Smooth muscle cell (in vitro differentiated cells): ENCODE data around the gene STAU1. TPM values are rescaled to one million over a fixed set of nuclear protein-coding genes. Genes with fewer than 3 reads are reported as not detected.

ENCODE experiments used
- DNase-seq: peaks from one replicate; lab custom pipeline; 2025; ENCODE audit not compliant: unreplicated experiment; lab: John Stamatoyannopoulos, UW
- H2AFZ ChIP-seq: fragments of 200-600 bp; sonication (generic); 2 replicates; pipeline ENCODE4 v1.6.0; 2016; ENCODE audit warnings: antibody characterized with exemption, low read depth, mild to moderate bottlenecking
- H3F3A ChIP-seq: fragments of 200-600 bp; sonication (generic); 2 replicates; pipeline ENCODE4 v1.6.0; 2017; ENCODE audit warnings: antibody characterized with exemption, low read depth
- H3K27ac ChIP-seq: fragments of 200-600 bp; sonication (generic); 2 replicates; pipeline ENCODE4 v1.5.1; 2016; ENCODE audit warnings: low read depth, mild to moderate bottlenecking
- H3K27me3 ChIP-seq: fragments of 200-600 bp; sonication (generic); 2 replicates; pipeline ENCODE4 v1.6.1; 2016; ENCODE audit warnings: low read depth, mild to moderate bottlenecking
- H3K36me3 ChIP-seq: fragments of 200-600 bp; sonication (generic); 2 replicates; pipeline ENCODE4 v1.5.1; 2016; ENCODE audit warnings: low read depth
- H3K4me1 ChIP-seq: fragments of 200-600 bp; sonication (generic); 2 replicates; pipeline ENCODE4 v1.5.1; 2016; ENCODE audit warnings: low read depth
- H3K4me2 ChIP-seq: fragments of 200-600 bp; sonication (generic); 2 replicates; pipeline ENCODE4 v1.6.0; 2016; ENCODE audit warnings: mild to moderate bottlenecking
- H3K4me3 ChIP-seq: fragments of 200-600 bp; sonication (generic); 2 replicates; pipeline ENCODE4 v1.5.1; 2016; ENCODE audit warnings: mild to moderate bottlenecking
- H3K79me2 ChIP-seq: fragments of 200-600 bp; sonication (generic); 2 replicates; pipeline ENCODE4 v1.6.0; 2016; ENCODE audit warnings: low read depth, mild to moderate bottlenecking
- H3K9ac ChIP-seq: fragments of 200-600 bp; sonication (generic); 2 replicates; pipeline ENCODE4 v1.6.0; 2016; ENCODE audit warnings: low read depth
- H3K9me3 ChIP-seq: fragments of 200-600 bp; sonication (generic); replicated peaks from 2 replicates; pipeline ENCODE4 v1.5.1; 2016; ENCODE audit warnings: low read depth
- H4K20me1 ChIP-seq: fragments of 200-600 bp; sonication (generic); 2 replicates; pipeline ENCODE4 v1.6.0; 2016; ENCODE audit warnings: low read depth
- CTCF ChIP-seq: fragments of 200-600 bp; sonication (generic); IDR thresholded peaks from 2 replicates; pipeline ENCODE4 v1.5.1; 2017; ENCODE audit warnings: borderline replicate concordance, mild to moderate bottlenecking, antibody characterized with exemption; ENCODE audit not compliant: insufficient read depth, poor library complexity, severe bottlenecking
- WGBS: methylation state at CpG from one replicate; pipeline ENCODE4 v1.1.7; 2016; ENCODE audit warnings: low lambda C conversion rate; 5-methylcytosine and 5-hydroxymethylcytosine counted together
- polyA plus RNA-seq: library from polyadenylated mRNA; unstranded; fragments of >200 nt; fragmentation: Nextera tagmentation; extraction: Ambion mirVana; gene quantifications from 2 replicates; pipeline ENCODE4 v1.2.1, GENCODE V29; 2016
- total RNA-seq: library from RNA; depleted of rRNA; stranded (reverse); fragments of >200 nt; gene quantifications from 2 replicates; pipeline ENCODE4 v1.2.3, GENCODE V29; 2014

Gene STAU1
- total and polyA plus RNA-seq, 2 experiments from 2014 or later = 42.2 to 45.1 TPM

GRCh38 chr20:49187330-49187850, 744 bp downstream of the STAU1 start:
- no peak for DNase-seq
- WGBS = under 1% methylated on average over 16 of the region's 29 CpGs
- H3K79me2 ChIP-seq = peaks cover 55% of the 10 kb centered on the region
- peak overlapping the region; percentile 98 for H3K4me2 ChIP-seq
- H2AFZ ChIP-seq = peak overlapping the region; percentile 22
- no peaks in the 10 kb centered on the region for H3F3A ChIP-seq
- peak overlapping the region; percentile 91 for H3K4me3 ChIP-seq
- H3K4me1 ChIP-seq = peaks cover 8% of the 10 kb centered on the region
- H3K36me3 ChIP-seq = no peaks in the 10 kb centered on the region
- peak overlapping the region; percentile 87 for H3K9ac ChIP-seq
- H3K27me3 ChIP-seq = no peaks in the 10 kb centered on the region
- H3K27ac ChIP-seq = peak overlapping the region; percentile 75
- peaks cover 52% of the 10 kb centered on the region for H4K20me1 ChIP-seq
- H3K9me3 ChIP-seq = no peaks in the 10 kb centered on the region
- TF ChIP-seq CTCF = no peak

GRCh38 chr20:49186535-49187329, 1.4 kb downstream of the STAU1 start:
- Histone ChIP-seq H4K20me1 (peaks cover 58% of the 10 kb centered on the region), H3F3A (no peaks in the 10 kb centered on the region), H2AFZ (peak overlapping the region; percentile 22), H3K27ac (peak overlapping the region; percentile 75), H3K9ac (peak overlapping the region; percentile 87), H3K9me3 (no peaks in the 10 kb centered on the region), H3K4me3 (peak overlapping the region; percentile 91), H3K27me3 (no peaks in the 10 kb centered on the region), H3K4me2 (peak overlapping the region; percentile 98), H3K79me2 (peaks cover 61% of the 10 kb centered on the region), H3K4me1 (peaks cover 8% of the 10 kb centered on the region), H3K36me3 (no peaks in the 10 kb centered on the region)
- DNase-seq = no peak
- TF ChIP-seq CTCF = no peak
- 6% methylated on average over 19 of the region's 19 CpGs for WGBS

- no peaks in the 10 kb centered on the region for H3K36me3 ChIP-seq
- no peak overlapping the region for H3K9ac ChIP-seq
- no peaks in the 10 kb centered on the region for H3K9me3 ChIP-seq
- no peak overlapping the region for H3K27ac ChIP-seq
- H3K79me2 ChIP-seq = peaks cover 77% of the 10 kb centered on the region
- peaks cover 8% of the 10 kb centered on the region for H3K4me1 ChIP-seq
- H3K4me3 ChIP-seq = peak overlapping the region; percentile 91
- WGBS = 93% methylated on average over 6 of the region's 6 CpGs
- no peak overlapping the region for H2AFZ ChIP-seq
- H4K20me1 ChIP-seq = peaks cover 74% of the 10 kb centered on the region
- no peaks in the 10 kb centered on the region for H3F3A ChIP-seq
- no peak overlapping the region for H3K4me2 ChIP-seq
- no peak for DNase-seq
- H3K27me3 ChIP-seq = no peaks in the 10 kb centered on the region
- no peak for TF ChIP-seq CTCF
These were observed 2.9 kb downstream of the STAU1 start for GRCh38 chr20:49185071-49185761.
